Ammon's horn (tissue), 1 donor: Measurements from ENCODE around the gene ITIH4.

ENCODE experiments used
- DNase-seq: peaks from one replicate; pipeline ENCODE4 v3.0.0-alpha.2; 2016; ENCODE audit warnings: low spot score

The ITIH4 gene

DNA sequence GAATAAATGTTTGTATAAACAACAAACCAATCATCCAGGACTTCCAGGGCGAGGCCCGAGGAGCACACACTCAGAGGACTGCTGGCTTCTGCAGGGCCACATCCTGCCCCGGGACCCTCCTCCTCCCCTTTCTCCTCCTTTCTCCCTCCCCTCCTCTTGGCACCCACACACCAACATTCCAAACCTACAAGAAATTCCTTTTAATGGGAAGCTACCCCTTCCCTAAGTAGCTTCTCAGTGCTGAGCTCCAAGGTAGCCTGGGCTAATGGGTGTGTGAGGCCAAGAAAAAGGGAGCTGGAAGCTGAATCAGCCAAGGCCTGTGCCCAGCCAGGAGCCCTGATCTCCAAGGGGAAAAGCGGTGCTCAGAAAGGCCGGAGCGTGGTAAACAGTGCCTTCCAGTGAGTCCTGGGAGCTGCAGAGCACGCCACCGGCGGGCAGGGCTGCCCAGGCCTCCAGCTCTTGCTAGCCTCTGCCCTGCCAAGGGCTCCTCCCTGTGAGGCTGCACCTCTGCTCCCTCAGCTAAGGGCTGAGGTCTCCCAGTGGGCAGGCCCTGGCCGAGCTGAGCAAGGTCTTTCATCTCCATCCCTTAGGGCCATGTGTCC lies 32.0 kb downstream of the ITIH4 start:
- DNase-seq = no peak

GRCh38 chr3:52796411-52796810 lies 34.1 kb downstream of the ITIH4 start:
- DNase-seq = no peak

GRCh38 chr3:52795298-52795900 lies 35.1 kb downstream of the ITIH4 start:
- no peak for DNase-seq

GRCh38 chr3:52794612-52795099 lies 35.8 kb downstream of the ITIH4 start, which contains the start of gene ITIH3:
Gene ITIH3 (plus strand): TSS chr3:52794796. CDS start chr3:52794804, 8 bp downstream.
- DNase-seq = no peak

DNA sequence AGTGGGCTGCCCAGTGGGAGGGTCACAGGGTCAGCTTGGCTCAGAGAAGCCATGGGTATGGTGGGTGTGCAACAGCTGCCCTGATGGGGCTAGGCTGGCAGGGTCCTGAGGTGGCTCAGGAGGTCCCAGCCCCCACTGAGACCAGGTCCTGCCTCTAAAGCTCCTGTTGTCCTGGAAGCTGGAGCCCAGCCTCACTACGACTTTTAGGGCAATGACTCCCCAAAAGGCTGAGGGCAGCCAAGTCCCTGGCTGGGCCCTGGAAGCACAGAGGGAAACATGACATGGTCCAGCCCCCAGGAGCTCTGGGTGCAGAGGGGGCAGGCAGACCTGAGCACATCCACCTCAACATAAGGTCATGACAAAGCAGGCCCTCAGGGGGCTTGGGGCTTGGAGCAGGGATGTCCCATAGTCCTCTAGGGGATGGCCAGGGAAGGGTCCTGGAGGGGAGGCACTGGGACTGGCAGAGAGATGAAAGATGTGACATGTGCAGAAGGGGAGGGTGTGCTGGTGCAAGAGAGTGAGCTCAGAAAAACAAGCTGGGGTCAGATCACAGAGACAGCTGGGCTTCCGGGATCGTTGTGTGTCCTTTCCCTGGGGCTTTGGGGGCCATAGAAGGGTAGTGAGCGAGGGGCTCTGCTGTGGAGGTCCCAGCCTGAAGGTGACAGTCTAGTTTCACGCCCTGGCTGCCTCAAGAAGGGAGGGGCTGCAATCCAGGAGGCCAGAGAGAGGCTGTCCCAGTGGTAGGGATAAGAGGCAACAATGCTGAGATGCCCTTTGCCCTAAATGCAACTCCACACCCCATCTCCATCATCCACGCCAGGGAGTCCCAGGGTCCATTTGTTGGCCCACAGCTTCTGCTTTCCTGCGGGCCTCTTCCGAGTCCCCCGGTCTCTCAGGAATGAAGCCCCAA lies 36.5 kb downstream of the ITIH4 start:
- no peak for DNase-seq

DNA sequence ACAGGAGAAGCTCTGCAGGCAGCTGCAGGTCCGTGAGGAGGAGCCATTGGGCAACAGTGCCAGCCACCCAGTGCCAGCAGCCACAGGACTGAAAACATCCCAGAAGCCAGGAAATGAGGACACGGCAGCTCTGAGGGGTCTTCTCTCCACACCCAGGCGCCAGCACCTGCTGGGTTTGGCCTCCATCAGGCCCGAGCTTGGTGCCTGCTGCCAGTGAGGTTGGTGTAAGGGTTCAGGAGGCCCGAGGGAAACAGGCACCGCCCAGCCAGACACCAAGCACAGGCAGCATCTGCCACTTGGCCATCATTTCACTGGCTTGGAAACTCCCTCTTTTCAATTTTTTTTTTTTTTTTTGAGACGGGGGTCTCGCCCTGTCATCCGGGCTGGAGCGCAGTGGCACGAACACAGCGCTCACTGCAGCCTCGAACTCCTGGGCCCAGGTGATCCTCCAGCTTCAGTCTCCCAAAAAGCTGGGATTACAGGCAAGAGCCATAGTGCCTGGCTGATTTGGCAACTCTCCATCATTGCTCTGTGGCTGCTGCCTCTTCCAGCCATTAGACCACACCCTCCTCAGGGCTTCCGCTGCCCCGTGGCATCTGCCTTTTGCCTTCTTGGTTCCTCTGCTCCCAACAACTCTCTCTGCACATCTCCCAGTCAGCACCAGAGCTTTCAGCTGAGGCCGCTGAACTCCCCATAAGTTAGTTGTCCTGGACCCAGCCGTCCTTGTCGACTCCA lies 37.3 kb downstream of the ITIH4 start:
- DNase-seq = no peak

DNA sequence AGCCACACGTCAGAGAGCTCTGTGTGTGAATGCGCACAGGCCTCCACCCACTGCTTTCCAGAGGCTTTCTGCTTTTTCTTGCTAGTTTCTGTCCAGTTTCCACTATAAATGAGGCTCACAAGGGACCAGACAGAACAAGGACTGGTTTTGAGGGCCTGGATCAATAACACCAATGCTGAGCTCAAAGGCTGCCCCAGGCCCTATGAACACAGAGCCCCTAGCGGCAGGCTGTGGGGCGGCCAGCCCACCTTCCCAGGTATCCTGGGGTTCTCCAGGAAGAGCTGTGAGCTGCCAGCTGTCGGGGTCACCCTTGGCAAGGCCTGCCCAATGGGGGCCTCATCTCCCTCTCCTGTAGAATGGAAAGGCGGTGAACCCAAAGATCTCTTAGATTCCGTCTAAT lies 38.1 kb downstream of the ITIH4 start:
- no peak for DNase-seq

- no peak for DNase-seq
Measured at GRCh38 chr3:52791928-52792327, 38.5 kb downstream of the ITIH4 start.

DNA sequence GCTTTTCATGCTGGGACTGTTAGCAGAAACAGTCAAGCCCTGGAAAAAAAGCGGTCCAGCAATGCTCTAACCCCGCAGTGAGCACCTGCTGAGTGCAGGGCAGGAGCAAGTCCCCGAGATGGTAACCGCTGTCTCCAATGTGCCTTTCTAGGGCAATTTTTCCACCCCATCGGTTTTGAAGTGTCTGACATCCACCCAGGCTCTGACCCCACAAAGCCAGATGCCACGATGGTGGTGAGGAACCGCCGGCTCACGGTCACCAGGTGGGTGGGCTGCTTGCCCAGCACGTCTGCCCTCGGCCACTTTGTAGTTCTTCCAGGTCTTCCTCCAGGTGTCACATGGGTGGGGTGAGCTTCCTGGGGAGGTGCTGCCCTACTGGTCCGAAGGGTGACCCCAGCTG lies 39.1 kb downstream of the ITIH4 start:
- no peak for DNase-seq

- DNase-seq = no peak
Measured at GRCh38 chr3:52790741-52791140, 39.7 kb downstream of the ITIH4 start.

DNA sequence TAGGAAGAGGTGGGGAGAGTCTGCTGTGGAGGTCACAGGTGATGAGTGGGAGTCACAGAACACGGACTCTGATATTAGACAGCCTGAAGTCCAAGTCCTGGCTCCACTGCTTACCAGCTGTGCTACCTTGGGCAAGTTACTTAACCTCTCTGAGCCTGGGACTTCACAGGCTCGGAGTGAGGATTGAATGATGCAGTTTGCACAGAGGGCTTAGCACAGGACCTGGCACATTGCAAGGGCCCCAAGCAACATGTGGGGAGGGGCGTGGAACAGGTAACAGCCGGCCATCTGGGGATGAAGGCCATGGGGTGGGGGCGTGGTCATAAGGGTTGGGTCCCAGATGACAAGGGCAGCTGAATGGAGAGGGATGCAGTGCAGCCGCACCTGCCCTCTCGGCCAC lies 40.1 kb downstream of the ITIH4 start:
- DNase-seq = no peak

DNA sequence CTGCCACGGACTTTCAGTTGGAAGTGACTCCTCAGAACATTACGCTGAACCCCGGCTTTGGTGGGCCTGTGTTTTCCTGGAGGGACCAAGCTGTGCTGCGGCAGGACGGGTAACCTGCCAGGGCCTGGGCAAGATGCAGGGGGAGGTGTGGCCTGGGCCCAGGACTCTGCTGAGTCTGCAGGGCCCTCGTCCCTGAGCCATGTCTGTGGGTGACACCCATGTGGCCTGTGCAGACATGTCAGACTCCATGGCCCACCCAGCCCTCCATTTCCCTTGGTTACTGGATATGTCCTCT lies 40.8 kb downstream of the ITIH4 start:
- no peak for DNase-seq

- no peak for DNase-seq
Measured at GRCh38 chr3:52788890-52789745, 41.4 kb downstream of the ITIH4 start.

DNA sequence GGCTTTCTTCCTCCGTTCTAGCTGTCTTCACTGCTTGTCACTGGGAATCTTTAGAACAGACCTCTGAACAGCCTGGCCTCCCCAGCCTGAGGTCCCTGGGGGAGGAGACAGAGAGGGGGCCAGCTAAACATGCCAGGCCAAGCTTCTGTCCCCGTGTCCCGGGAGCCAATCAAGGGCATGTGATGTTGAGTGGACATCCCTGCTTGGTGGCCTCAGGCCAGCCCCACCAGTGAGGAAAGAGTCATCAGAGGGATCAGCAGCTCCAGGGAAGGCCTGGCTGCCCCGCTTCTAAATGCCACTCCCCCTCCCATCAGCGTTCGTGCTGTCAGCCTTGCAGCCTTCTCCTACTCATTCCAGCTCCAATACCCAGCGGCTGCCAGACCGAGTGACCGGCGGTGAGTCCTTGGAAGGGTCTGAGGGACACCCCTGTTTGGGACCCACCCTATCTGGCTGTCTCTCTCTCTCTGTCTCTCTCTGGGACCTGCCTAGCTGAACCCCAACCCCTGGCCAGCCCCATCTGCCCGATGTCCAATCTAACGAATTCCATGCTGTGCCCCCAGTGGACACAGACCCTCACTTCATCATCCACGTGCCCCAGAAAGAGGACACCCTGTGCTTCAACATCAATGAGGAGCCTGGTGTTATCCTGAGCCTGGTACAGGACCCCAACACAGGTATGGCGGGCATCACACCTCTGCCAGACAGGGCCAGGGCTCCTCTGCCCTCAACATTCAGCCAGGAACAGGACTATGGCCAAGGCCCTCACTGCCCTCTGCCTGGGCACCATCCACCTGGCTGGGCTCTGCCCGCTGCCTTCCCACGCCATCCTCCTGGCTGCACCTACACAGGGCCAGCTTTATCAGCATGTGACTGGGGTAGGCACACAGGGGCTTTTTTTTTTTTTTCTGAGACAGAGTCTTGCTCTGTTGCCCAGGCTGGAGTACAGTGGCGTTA lies 42.5 kb downstream of the ITIH4 start:
- DNase-seq = no peak

DNA sequence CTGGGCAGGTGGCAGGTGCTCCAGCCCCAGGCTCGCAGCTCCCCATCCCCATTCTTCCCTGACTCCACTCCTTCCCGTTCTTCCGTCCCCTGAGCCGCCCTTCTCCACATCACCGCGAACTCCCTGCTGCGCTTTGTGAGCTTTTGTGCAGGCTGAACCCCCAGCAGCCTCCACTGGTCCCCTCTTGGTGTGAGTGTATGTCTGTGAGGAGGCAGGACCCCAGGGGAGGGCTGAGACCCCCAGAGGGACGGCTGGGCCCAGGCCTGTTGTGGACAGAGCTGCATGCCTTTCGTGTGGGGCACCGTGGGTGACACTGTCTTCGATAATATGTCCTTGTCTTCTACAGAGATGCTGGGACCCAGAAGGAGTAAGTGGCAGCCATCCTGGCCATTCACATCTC lies 43.2 kb downstream of the ITIH4 start:
- no peak for DNase-seq

DNA sequence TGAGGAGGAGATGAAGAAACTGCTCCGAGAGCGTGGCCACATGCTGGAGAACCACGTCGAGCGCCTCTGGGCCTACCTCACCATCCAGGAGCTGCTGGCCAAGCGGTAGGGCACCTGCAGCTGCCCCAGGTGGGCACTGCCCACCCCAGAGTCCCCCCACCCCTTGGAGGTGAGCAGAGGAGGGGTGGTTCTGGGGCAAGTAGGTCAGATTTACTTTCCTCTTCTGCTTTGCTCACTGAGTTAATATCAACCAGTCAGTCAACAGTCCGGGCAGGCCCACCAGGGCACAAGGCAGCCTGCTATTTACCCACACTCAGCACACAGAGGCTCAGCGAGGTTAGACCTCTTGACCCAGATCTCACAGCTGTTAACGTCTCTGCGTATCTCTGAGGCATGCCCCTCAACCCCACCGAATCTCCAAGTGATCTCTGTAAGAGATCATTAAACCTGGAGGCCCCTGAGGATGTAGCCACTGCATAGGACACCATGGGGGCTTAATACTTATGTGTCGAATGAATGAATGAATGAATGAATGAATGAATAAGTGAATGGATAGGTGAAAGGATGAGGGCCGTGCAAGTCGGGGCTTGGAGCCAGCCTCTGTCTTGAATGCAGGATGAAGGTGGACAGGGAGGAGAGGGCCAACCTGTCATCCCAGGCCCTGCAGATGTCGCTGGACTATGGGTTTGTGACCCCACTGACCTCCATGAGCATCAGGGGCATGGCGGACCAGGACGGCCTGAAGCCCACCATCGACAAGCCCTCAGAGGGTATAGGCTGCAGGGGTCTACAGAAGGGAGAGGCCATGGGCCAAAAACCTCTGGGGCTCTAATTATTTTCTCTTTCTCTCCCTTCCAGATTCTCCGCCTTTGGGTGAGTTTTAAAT lies 43.9 kb downstream of the ITIH4 start:
- DNase-seq = no peak

- DNase-seq = no peak
Measured at GRCh38 chr3:52784931-52785590, 45.4 kb downstream of the ITIH4 start.

DNA sequence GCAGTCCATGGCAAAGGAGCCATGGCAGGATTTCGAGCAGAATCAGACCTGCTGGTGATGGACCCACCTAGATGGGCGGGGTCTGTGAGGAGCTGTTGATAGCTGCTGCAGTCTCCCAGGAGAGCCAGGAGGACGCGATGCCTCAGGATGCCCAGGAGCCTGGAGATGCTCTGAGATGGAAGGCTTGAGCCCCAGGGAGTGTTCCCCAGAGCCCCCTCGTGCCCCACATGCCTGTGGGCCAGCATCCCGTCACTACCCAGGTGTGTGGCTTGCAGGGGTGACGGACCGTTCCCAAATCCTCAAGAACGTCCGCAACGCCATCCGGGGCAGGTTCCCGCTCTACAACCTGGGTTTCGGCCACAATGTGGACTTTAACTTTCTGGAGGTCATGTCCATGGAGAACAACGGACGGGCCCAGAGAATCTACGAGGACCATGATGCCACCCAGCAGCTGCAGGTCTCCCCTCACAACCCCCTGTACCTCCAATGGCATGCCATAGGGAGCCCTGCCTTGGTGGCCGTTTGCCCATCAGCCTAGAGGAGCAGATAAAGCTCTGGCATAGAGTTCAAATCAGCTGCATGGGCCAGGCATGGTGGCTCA lies 46.4 kb downstream of the ITIH4 start:
- no peak for DNase-seq
